PC-9 (cell line): ENCODE results near the gene TGM1. TPM values are rescaled to one million over a fixed set of nuclear protein-coding genes. Genes with fewer than 3 reads are reported as not detected.
"Not testable (repeated sequence)": the region's sequence is repeated elsewhere in the genome, so short reads cannot be mapped to it uniquely, and the experiment has no call there.

Experiments used
- BruUV-seq: library from RNA; stranded (reverse); fragments of 400-500 nt; replicated peaks from 2 replicates; lab custom pipeline; 2021; lab: Mats Ljungman, UMichigan
- CTCF ChIA-PET: fragments of 300-600 bp; sonication (Branson Sonifier 250); formaldehyde crosslinking; loops from one replicate; lab custom pipeline; 2022; ENCODE audit warnings: antibody characterized with exemption; lab: Charles Lee
- POLR2A ChIA-PET: fragments of 300-600 bp; sonication (Branson Sonifier 250); formaldehyde crosslinking; loops from one replicate; lab custom pipeline; 2022; ENCODE audit warnings: antibody characterized with exemption; ENCODE audit not compliant: unreplicated experiment; lab: Charles Lee
- DNase-seq, 2 experiments: peaks; one replicate each; pipeline versions ENCODE4 v3.0.0 to v3.0.0-alpha.2; 2015 to 2022; ENCODE audit warnings: mixed read lengths in 1 of 2
- H2AFZ ChIP-seq: fragments of 200-600 bp; sonication (generic); 2 replicates; pipeline ENCODE4 v1.8.1; 2017; ENCODE audit warnings: antibody characterized with exemption
- H3F3A ChIP-seq: fragments of 200-600 bp; sonication (generic); 2 replicates; pipeline ENCODE4 v1.8.1; 2017; ENCODE audit warnings: antibody characterized with exemption, mild to moderate bottlenecking, low read depth; ENCODE audit not compliant: insufficient read depth
- H3K27ac ChIP-seq: fragments of 200-600 bp; sonication (generic); 2 replicates; pipeline ENCODE4 v1.6.1; 2016; ENCODE audit warnings: mixed run types
- H3K27me3 ChIP-seq: fragments of 200-600 bp; sonication (generic); 2 replicates; pipeline ENCODE4 v1.6.1; 2016; ENCODE audit warnings: low read depth, mixed run types; ENCODE audit not compliant: insufficient read depth
- H3K36me3 ChIP-seq: fragments of 200-600 bp; sonication (generic); 2 replicates; pipeline ENCODE4 v1.6.1; 2016; ENCODE audit warnings: low read depth, mixed run types
- H3K4me1 ChIP-seq: fragments of 200-600 bp; sonication (generic); replicated peaks from 2 replicates; pipeline ENCODE4 v1.6.1; 2016; ENCODE audit warnings: mixed run types; ENCODE audit not compliant: insufficient read depth
- H3K4me2 ChIP-seq: fragments of 200-600 bp; sonication (generic); 2 replicates; pipeline ENCODE4 v1.6.1; 2017; ENCODE audit warnings: mixed run types
- H3K4me3 ChIP-seq: fragments of 200-600 bp; sonication (generic); 2 replicates; pipeline ENCODE4 v1.6.1; 2016; ENCODE audit warnings: mixed run types
- H3K79me2 ChIP-seq: fragments of 200-600 bp; sonication (generic); 2 replicates; pipeline ENCODE4 v1.6.1; 2017; ENCODE audit warnings: low read depth, mixed run types
- H3K9me2 ChIP-seq: fragments of 200-600 bp; sonication (generic); 2 replicates; pipeline ENCODE4 v1.8.1; 2017; ENCODE audit warnings: mild to moderate bottlenecking; ENCODE audit not compliant: insufficient read depth
- H3K9me3 ChIP-seq: fragments of 200-600 bp; sonication (generic); 2 replicates; pipeline ENCODE4 v1.8.1; 2016; ENCODE audit warnings: low read depth; ENCODE audit not compliant: insufficient read depth
- H4K20me1 ChIP-seq: fragments of 200-600 bp; sonication (generic); 2 replicates; pipeline ENCODE4 v1.8.1; 2017; ENCODE audit not compliant: insufficient read depth
- CTCF ChIP-seq: fragments of 200-600 bp; sonication (generic); conservative IDR thresholded peaks from 2 replicates; pipeline ENCODE4 v1.6.1; 2017; ENCODE audit warnings: mixed run types, antibody characterized with exemption, mild to moderate bottlenecking, moderate library complexity
- EZH2 ChIP-seq: fragments of 200-600 bp; sonication (generic); IDR thresholded peaks from 2 replicates; pipeline ENCODE4 v1.8.0; 2017; ENCODE audit warnings: antibody characterized with exemption, low read depth
- intact Hi-C: fragments of 100-400 bp; cut with micrococcal nuclease; formaldehyde crosslinking; loops from one replicate; pipeline ENCODE4 v1.10.0; 2022; ENCODE audit not compliant: unreplicated experiment
- total RNA-seq: library from RNA; stranded (reverse); gene quantifications from 2 replicates; pipeline ENCODE4 v1.2.3, GENCODE V29; 2021

TGM1 gene
- total RNA-seq, 1 experiment from 2014 or later: 7.2 TPM

GRCh38 chr14:24219521-24219920 lies 43.5 kb downstream of the TGM1 start:
- Histone ChIP-seq H3K27me3 (no peaks in the 10 kb centered on the region), H4K20me1 (no peaks in the 10 kb centered on the region; the same call in 1 of the 2 replicates), H3K79me2 (peaks cover 8% of the 10 kb centered on the region; the same call in 1 of the 2 replicates), H3K9me3 (no peaks in the 10 kb centered on the region), H3K9me2 (no peaks in the 10 kb centered on the region), H3F3A (no peaks in the 10 kb centered on the region), H3K27ac (no peak overlapping the region), H3K36me3 (no peaks in the 10 kb centered on the region), H3K4me1 (0 out of 2 replicates have a peak, but pooled peaks cover 3% of the 10 kb centered on the region), H2AFZ (no peak overlapping the region), H3K4me2 (no peak overlapping the region), H3K4me3 (no peak overlapping the region)
- TF ChIP-seq CTCF (no peak), EZH2 (no peak)
- no TSS peak for BruUV-seq
- POLR2A ChIA-PET: interaction anchor here (0.7 kb wide), 1 partner anchor 163 kb away, joined by 3 read pairs; no protein-coding TSS in a partner anchor
- CTCF ChIA-PET: interaction anchor here (0.7 kb wide), 1 partner anchor 80 kb away, joined by 10 read pairs; no protein-coding TSS in a partner anchor
- DNase-seq: no peak
- intact Hi-C loops: no loop called here

GRCh38 chr14:24219080-24219479 lies 43.9 kb downstream of the TGM1 start:
- intact Hi-C loops: no loop called here
- POLR2A ChIA-PET: no interaction called here

GRCh38 chr14:24216876-24217275 lies 46.1 kb downstream of the TGM1 start:
- peaks cover 14% of the 10 kb centered on the region; the same call in 1 of the 2 replicates for H3F3A ChIP-seq
- POLR2A ChIA-PET, H2AFZ ChIP-seq, DNase-seq, H4K20me1 ChIP-seq, intact Hi-C loops, H3K27ac ChIP-seq, H3K4me2 ChIP-seq, H3K9me3 ChIP-seq, H3K9me2 ChIP-seq, H3K27me3 ChIP-seq, H3K4me1 ChIP-seq, H3K36me3 ChIP-seq, CTCF ChIA-PET, BruUV-seq, H3K4me3 ChIP-seq, H3K79me2 ChIP-seq: not testable (repeated sequence)

More at GRCh38 chr14:24219080-24219479, 43.9 kb downstream of the TGM1 start:
- no peak for TF ChIP-seq EZH2
- no peak for TF ChIP-seq CTCF
- Histone ChIP-seq H2AFZ (no peak overlapping the region), H3K9me2 (no peaks in the 10 kb centered on the region), H4K20me1 (no peaks in the 10 kb centered on the region; the same call in 1 of the 2 replicates), H3F3A (peaks cover 1% of the 10 kb centered on the region; the same call in 1 of the 2 replicates), H3K27me3 (no peaks in the 10 kb centered on the region), H3K4me1 (0 out of 2 replicates have a peak, but pooled peaks cover 4% of the 10 kb centered on the region), H3K4me2 (no peak overlapping the region), H3K36me3 (no peaks in the 10 kb centered on the region), H3K9me3 (no peaks in the 10 kb centered on the region), H3K79me2 (0 out of 2 replicates have a peak, but pooled peaks cover 3% of the 10 kb centered on the region), H3K27ac (no peak overlapping the region), H3K4me3 (no peak overlapping the region)
- no peak for DNase-seq
- CTCF ChIA-PET: interaction anchor here (0.7 kb wide), 1 partner anchor 80 kb away, joined by 10 read pairs; no protein-coding TSS in a partner anchor
- no TSS peak for BruUV-seq
